Ovary (tissue), 3 donors: ENCODE measurements around the gene RTF1.

ENCODE experiments used
- CTCF ChIP-seq, 3 donors: fragments of 450-650 bp in 2 of 3; fragments of 200-600 bp in 1 of 3; IDR thresholded peaks; one replicate each; pipeline versions ENCODE4 v1.5.1 to v1.8.0; 2016 to 2022; ENCODE audit warnings: antibody characterized with exemption in 3 of 3, mild to moderate bottlenecking in 1 of 3
- EP300 ChIP-seq: sonication (generic); formaldehyde crosslinking; IDR thresholded peaks from one replicate; pipeline ENCODE4 v1.6.1; 2017; ENCODE audit warnings: antibody characterized with exemption
- POLR2A ChIP-seq: fragments of 450-650 bp; IDR thresholded peaks from one replicate; pipeline ENCODE4 v1.6.1; 2017; ENCODE audit warnings: antibody characterized with exemption, mild to moderate bottlenecking, moderate library complexity
- donor health status: DM: no; HTN: no; CAD: no.

GRCh38 chr15:41411441-41411840 is 5.5 kb upstream of the RTF1 start:
- TF ChIP-seq CTCF (IDR thresholded peaks at IDR 0.05) (no peak), POLR2A (no peak), EP300 (no peak)
